NCI-H2227 (cell line): ENCODE data around the gene CD1C.
"Not testable (repeated sequence)": the region's sequence is repeated elsewhere in the genome, so short reads cannot be mapped to it uniquely, and the experiment has no call there.

Experiments
- DNase-seq: peaks from one replicate; lab custom pipeline; 2025; ENCODE audit not compliant: unreplicated experiment; lab: John Stamatoyannopoulos, UW

CD1C gene

DNA sequence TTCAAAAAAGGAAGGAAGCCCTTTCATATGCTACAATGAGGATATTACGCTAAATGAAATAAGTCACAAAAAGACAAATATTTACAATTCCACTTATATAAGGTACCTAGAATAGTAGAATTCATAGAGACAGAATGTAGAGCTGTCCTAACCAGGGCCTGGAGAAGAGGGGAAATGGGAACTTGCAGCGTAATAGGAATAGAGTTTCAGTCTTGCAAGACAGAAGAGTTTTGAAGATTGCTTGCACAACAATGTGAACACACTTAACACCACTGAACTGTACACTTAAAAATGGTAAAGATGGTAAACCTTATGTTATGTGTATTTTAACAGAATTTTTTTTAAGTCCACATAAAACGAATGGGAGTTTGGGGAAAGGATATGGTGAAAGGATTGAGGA is 38.7 kb downstream of the CD1C start:
- no peak for DNase-seq

DNA sequence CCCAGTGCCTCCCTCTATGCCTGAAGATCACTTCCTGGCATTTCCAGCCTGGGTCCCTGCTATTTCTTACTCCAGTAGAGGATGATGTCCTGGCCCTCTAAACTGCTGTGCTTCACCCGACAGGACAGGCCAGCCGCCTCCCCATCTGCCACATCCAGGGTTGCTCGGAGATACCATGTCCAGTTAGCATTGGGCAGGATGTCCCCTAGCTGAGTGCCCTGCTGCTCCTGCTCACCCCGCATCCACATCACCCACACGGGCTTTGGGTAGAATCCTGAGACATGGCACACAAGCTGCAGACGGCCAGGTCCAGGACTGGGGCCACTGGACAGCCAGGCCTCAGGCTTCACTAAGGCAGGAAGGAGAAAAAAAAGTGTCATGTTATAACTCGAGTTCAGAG is 39.6 kb downstream of the CD1C start:
- no peak for DNase-seq

DNA sequence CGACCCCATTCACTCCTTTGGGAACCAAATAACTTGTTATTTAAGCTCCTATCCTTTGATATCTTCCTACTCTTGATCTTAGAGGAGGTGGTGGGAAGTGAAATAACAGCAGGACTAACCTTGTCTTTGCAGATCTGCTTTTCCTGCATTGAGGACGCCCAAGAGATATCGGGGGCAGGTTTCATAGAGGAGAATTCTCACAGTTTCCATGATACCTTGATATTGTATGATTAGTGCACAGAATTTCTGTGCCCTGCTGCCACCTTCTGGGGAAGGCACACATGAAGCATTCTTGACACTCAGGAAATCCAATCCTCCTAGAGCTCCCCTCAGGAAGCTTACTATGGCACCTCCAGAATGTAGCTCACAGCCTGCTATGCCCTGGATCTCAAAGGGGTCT is 40.0 kb downstream of the CD1C start:
- DNase-seq = no peak

DNA sequence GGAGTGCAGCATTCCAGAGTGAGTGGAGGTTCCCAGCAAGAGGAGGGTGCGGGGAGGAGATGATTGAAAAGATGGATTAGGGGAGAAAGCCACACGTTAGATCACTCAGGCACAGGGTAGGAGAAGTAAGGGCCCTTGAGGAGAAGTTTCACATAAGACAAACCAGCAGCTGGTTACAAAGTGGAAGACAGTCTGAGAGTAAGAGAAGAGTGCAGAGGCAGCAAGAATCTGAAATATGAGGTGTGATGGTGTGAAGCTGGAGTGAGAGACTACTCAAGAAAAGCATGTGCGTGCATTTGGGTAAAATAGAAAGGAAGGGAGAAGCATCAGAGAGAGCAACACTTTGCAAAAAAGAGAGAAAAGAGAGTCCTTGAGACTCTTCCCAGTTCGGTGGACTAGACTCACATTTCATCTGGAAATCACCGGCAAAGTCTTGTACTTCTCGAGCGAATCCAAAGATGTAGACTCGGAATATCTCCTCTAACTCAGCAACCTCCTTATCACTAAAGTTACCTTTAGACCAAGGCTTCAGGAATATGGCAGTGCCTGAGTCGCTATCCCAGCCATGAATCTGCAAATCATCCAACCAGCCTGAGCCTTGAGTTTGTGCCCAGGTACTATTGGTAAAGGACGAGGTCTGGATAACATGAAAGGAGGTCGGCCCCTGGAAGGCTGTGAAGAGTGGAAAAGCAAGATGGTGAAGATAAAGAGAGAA is 40.8 kb downstream of the CD1C start:
- no peak for DNase-seq

DNA sequence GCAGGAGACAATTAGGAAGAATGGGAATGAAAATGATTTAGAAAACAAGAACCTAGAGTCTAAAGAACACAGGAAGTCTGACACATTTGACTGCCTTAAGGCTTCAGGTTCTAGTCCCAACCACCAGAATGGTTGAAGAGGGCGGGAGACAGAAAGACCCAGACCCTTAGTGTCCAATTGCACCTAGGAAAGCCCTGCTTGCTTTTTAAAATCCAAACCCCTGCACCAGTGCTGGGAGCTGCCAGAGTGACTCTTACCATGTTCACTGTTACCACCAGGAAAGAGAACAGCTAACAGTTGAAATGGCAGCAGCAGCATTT is 41.3 kb downstream of the CD1C start:
- DNase-seq = no peak

DNA sequence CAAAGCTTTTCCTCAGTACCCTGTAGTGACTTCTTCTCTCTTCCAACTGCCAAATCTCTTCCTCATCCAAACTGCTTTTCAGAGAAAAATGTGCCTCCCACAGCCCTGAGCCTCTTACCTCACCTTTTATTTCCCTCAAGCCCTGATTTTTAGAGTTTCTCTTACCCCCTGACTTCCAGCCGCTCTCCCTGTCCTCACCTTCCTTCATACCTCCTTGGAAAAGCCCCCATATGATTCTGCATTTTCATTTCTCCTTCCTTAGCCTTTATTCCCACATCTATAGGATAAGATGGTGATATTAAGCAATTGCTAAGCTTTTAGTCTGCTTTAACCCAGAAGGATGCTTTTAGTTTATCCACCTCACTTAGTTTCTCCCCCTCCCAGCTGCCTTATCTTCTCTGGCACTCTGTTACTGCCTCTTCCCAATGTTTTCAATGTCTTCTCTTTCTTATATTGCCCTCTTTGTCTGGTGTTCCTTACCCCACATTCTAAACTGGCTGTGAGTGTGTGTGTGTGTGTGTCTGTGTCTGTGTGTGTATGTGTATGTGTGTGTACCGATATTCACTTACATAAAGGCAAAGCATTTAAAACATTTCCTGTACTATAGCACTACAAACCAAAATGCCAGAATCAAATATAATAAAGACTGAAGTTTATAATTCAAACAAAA is 41.9 kb downstream of the CD1C start, which contains the start of gene CD1B:
Gene CD1B (minus strand): TSS at position 51 of the 670 bp plus-strand sequence. CDS start 108 bp downstream, outside the sequence.
- DNase-seq = no peak

DNA sequence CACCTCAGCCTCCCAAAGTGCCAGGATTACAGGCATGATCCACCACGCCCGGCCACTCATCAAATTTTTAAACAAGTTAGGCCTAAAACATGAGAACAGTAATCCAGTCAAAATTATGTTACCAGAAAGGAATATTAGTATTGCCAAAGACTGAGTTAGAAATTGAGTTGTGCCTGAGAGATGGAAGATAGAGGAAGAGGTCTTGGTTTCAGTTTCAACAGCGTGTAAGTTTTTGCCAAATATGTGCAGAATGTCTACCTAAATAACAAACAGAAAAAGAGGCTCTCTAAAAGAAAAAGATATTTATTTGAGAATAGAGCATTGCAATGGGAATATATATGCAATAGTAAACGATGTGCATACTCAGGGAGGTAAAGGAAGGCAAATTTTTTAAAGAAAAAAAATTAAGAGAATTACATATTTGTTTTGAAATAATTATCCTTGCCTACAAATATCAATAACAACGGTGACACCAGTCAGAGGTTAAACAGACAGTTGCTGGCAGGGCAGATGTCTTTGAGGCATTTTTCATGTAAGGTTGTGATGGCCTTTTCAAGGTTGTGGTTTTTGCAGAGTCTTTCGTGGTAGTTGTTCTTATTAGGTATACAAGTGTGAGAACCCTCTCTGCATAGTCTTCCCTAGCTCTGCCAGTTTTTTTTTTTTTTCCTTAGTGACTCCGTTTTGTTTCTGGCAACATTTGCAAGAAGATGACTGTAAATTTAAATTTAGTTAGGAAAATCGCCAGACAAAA is 43.9 kb downstream of the CD1C start:
- no peak for DNase-seq

DNA sequence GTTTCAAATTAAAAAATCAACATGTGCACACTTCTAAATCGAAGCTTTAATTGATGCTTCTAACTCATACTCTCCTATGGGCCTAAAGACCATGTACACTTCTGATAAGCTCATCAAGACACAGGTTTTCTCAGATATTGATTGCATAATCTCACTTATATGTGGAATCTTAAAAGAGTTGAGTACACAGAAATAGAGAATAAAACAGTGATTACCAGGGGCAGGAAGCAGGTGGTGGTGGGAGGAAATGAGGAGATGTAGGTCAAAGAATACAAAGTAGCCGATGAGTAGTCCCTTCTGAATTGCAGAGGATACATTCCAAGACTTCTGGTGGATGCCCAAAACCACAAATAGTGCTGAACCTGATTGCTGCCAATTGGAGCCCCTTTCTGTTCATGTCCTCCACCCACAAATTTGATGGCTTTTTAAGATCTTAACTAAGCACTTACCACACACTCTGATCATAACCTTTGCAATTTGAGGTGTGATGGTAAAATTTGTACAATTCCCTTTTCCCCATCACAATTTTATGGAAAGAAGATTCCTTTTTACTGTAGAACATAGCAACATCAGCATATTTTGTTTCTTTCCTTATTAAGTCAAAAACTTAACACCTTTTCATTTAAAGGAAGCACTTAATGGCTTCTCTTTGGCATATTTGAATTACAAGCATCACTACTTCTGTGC is 44.9 kb downstream of the CD1C start:
- DNase-seq = no peak

DNA sequence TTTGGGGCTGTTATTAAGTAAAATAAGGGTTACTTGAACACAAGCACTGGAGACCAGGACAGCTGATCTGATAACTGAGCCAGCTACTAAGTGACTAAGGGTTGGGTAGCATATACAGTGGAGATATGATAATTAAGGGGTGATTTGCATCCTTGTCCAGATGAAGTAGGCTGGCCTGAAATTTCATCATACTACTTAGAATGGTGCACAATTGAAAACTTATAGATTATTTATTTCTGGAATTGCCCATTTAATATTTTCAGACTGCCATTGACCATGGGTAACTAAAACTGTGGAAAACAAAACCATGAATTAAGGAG is 45.5 kb downstream of the CD1C start:
- DNase-seq = no peak

DNA sequence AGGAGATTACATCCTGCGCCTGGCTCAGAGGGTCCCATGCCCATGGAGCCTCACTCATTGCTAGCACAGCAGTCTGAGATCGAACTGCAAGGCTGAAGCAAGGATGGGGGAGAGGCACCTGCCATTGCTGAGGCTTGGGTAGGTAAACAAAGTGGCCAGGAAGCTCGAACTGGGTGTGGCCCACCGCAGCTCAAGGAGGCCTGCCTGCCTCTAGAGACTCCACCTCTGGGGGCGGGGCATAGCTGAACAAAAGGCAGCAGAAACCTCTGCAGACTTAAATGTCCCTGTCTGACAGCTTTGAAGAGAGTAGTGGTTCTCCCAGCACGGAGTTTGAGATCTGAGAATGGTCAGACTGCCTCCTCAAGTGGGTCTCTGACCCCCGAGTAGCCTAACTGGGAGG is 46.7 kb downstream of the CD1C start:
- not testable (repeated sequence) for DNase-seq
